ENCODE results near the gene IQCM.

The IQCM gene

DNA sequence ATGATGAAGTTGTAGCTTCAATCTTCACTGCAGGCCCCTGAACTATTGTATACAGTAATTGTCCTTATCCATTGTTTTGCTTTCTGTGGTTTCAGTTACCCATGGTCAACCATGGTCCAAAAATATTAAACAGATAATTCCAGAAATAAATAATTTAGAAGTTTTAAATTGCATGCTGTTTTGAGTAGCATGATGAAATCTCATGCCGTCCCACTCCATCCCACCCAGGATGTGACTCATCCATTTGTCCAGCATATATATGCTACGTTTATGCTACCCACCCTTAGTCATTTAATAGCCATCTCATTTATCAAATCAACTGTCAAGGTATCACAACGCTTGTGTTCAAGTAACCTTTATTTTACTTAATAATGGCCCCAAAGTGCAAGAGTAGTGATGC, 34.5 kb downstream of the IQCM start:
- DNase-seq (ENCODE audit: low read depth): no peak

DNA sequence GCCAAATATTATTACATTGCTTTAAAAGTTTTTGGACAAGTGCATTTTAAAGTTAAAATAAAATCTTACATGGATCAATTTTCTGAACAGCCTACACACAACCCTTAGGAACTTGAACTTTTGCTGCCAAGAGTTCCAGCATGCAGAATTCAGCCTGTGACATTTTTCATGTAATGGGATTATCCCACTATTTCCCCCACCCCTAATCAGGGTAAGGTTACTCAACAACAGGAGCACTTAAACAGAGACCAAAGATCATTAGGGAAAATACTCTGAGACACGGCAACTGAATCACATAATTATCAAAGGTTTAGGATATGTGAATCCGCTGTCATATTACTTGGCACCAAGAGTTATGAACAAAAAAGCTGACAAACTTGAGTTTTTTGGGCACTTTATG, 47.2 kb downstream of the IQCM start:
- DNase-seq (ENCODE audit: low read depth): no peak

DNA sequence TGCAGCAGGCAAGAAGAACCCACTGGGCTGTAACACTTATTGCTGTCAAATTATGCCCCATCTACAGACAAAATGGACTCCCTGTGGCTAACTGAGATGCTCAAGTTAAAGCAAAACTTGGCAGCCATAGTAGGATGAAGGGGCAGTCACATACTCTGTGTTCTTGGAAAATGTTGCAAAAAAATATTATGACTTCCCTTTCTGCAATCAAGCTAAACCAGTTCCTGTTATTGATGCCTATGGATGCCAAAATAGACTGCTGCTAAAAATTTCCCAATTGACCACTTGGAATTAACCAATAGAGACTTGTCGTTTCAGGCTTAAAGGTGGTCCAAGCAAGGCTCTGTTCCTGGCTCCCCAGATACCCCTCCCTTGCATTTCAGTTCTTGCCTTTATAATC, 49.5 kb downstream of the IQCM start:
- DNase-seq (ENCODE audit: low read depth): no peak

DNA sequence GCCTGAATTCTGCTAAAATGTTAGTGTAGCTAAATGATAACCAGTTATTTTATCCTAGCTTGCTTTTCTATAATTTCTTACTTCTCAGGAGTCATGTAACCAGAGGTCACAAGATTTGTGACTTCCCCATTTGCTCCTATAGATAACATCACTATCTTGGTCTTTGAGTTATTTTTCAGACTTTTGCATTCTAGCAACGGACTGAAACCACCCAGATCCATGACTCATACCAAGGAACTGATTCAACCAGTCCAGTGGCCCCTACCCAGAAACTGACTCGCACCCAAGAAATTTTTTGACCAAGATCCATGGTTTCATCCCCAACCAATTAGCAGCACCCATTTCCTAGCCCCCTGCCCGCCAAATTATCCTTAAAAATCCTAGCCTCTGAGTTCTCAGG, 50.0 kb downstream of the IQCM start:
- DNase-seq (ENCODE audit: low read depth): no peak

DNA sequence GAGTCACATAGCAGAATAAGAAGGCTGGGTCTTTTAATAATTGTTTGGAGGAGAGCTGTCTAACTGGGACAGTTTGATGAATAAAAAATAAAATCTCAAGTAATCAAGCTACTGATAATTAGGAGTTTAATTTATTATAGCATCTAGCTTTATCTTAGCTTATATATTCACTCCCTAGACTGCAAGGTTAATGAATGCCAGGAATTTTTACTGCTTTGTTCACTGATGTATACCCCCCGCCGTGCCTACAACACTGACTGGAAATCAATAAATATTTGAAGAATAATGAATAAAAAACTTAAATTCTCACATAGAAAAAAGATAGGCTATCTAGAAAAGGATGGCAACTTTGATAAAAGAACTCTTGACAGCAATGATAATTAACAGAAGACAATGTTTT, 59.7 kb downstream of the IQCM start:
- no peak for DNase-seq (ENCODE audit: low read depth)

DNA sequence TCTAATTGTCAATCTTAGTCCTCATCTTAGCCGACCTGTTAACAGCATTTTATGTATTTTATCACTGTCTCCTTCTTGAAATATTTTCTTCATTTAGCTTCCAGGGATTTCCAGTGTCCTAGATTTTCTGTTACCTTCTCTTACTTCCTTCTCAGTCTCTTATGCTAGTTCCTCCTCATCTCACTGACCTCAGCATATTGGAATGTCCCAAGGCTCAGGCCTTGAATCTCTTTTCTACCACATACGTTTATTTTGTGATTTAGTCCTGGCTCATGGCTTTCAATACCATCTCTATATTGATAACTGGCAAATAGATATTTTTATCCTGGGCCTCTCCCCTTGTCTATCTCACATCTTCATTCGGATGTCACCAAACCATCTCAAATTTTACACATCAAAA, 61.1 kb downstream of the IQCM start:
- DNase-seq (ENCODE audit: low read depth): no peak

DNA sequence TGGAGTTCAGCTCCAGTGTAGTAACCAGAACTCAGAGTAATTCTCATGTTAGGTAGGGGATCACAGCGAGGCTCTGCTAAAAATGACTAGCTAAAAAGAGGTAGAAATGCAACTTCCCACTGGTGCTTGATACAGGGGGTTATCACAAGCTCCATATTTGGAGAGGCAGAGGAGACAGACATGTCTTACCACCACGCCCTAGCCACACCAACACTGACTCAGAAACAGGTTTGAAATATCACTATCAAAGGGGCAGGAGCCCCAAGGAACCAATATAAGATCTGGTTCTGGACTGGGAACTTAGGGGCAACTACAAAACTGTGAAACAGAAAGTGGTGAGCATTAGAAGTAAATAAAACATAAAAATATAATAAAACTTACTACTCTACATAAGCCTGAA, 62.9 kb downstream of the IQCM start:
- DNase-seq (ENCODE audit: low read depth): no peak

DNA sequence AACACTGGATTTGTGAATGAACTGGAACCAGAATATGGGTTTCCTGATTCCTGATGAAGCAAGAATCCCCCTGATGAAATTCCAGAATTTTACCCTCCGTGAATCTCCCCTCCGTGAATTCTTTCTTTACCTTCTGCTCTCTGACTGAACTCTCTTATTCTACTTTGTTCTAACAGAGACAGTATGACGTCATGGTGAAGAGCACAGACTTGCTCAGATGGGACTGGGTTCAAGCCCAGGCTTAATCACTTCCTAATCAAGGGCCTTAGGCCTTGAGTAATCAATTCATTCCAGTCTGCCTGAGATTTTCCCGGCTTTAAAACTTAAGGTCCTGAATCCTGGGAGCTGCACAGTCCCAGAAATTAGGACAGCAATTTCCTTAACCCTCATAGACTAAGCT, 64.5 kb downstream of the IQCM start:
- DNase-seq (ENCODE audit: low read depth): no peak

DNA sequence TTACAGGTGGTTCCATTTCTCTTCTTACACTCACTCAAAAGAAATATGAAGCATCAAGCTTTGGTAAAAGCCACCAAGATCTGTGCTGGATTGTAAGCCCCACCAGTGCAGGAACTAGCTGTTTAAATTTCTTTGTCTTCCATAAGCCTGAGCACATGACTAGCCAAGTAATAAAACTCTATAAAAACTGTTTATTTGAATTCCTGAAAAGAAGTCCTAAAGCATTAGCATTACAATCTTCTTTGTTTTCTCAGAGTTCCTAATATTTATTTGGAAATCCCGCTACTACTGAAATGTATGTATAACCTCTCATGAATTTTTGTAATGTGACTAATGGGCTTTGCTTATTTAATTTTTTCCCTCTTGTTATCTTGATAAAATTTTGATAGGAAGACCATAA, 65.9 kb downstream of the IQCM start:
- DNase-seq (ENCODE audit: low read depth): no peak

DNA sequence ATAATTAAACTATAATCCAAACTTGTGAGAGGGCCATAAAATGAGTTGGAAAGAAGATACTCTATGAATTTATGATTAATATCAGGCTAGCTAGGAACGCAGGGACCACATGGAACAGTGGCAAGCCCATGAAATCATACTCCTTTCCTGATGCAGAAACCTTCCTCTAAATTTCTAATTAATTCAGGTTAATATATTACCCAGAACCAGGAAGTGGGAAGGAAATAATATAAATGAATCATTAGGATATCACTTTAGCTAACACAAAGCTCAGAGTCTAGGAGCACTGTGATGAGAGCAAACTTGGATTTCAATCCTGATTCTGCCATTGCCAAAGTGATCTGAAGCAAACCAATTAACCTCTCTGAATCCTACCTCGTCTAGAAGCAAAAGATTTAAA, 68.0 kb downstream of the IQCM start:
- no peak for DNase-seq (ENCODE audit: low read depth)

DNA sequence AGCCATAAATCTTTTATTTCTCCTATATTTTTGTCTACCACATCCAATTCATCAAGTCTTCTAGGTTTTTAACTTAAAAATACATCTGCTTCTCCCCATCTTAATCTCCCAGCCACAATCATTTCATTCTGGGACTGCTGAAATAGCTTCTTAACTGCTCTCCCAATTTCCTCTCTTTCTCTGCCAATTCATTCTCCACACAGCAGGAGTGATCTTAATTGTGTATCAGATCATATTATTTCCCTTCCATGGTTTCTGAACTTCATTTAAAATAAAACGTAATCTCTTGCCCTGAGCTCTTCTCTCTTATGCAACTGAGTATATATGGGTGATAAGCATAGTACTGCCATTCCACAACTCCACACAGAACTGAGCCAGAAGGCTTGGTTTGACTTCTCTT, 69.4 kb downstream of the IQCM start:
- DNase-seq (ENCODE audit: low read depth): no peak

DNA sequence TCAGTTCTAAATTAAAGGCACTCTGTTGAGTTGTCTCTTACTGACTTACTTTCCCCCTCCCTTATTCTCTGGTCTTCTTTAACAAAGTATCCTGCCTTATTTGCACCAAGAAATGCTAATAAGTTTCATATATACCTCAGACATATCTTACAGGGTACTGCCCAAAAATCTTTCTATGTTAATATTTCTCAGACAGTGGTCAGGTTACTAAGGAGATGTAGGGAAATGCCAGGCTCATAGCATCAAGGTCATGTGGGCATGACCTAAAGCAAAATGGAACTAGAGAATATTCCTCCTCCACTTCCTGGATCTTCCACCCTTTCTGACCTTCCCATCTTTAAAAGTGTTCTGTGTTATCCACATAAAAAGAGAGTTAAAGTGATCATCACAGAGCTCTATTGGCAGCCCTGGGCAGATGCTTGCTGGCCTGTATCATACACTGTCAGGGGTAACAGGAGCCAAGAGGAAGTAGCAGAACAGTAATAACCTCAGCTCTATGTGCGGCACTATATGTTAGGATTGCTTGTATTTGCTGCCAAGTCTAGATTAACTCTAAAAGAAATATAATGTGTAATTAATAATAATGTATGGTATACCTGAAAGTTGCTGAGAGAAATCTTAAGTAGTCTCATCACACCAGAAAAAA, 74.3 kb downstream of the IQCM start:
- no peak for DNase-seq (ENCODE audit: low read depth)

DNA sequence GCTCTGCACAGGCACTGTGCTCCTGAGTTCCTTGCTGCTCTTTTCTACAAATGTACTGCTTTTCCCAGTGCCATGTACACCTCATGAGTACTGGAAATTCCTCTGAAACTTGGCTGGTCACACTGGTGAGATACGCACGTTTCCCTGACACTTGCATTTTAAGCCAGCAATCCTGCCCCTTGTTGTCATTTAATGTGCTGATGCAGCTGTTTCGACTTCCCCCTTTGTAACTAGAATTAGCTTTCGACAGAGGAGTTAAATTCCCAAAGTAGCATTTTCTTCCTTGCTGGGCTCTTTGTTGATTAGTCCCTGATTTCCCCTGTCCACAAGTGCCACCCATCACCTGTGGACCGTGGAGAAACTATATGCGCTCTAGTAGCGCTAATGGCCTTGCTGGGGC, 77.5 kb downstream of the IQCM start:
- no peak for DNase-seq (ENCODE audit: low read depth)

DNA sequence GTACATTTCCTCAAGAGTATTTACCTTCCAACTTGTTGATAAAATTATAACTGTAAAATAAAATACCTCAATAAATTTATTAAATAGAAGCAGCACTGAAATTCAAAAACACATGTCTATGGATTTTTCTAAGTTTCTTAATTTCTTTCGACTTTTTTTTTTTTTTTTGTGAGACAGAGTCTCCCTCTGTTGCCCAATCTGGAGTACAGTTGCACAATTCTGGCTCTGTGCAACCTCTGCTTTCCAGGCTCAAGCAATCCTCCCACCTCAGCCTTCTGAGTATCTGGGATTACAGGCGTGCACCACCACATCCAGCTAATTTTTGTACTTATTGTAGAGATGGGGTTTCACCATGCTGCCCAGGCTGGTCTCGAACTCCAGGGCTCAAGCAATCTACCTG, 79.8 kb downstream of the IQCM start:
- no peak for DNase-seq (ENCODE audit: low read depth)

DNA sequence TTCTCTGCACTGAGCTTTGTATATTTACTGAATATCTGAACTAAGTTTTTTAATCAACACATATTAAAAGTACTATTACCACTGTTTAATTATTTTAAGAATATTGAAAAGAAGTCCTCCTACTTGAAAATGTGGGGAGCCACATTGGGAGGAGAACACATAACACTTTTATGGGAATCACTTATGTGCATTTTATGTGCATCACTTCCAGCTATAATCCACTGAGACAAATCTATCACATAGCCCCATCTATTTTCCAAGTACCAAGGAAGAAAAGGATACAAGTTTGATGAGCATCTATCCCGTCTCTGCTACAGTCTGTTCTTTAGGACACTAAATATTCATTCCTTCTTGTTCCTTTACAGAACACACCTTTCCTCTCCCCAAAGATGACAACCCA, 87.2 kb downstream of the IQCM start:
- DNase-seq (ENCODE audit: low read depth): no peak

DNA sequence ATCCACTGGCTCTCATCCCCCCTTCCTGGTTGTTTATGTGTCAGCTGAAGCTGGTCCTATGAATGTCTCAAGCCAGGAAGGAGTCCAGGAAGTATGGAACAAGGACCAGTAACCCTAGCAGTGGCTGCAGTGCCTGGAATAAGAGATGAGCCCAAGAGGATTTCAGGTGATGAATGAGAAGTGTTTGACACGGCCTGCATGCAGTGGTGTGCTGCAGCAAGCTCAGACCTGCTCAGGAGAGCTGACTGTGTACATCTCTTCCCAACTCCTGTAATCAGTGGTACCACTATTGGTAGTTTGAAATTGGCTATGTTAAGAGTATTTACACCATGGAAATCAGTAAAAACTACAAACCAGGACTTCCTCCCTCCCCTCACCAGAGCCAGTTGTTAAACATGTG, 88.0 kb downstream of the IQCM start:
- DNase-seq (ENCODE audit: low read depth): no peak

DNA sequence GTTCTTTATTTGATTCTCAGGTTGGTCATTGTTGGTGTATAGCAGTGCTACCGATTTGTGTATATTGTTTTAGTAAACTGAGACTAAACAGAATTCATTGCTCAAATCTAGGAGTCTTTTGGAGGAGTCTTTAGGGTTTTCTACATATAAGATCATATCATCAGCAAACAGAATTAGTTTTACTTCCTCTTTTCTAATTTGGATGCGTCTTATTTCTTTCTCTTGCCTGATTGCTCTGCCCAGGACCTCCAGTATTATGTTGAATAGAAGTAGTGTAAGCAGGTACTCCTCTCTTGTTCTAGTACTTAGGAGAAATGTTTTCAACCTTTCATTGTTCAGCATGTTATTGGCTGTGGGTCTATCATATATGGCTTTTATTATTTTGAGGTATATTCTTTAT, 92.6 kb downstream of the IQCM start:
- no peak for DNase-seq (ENCODE audit: low read depth)

DNA sequence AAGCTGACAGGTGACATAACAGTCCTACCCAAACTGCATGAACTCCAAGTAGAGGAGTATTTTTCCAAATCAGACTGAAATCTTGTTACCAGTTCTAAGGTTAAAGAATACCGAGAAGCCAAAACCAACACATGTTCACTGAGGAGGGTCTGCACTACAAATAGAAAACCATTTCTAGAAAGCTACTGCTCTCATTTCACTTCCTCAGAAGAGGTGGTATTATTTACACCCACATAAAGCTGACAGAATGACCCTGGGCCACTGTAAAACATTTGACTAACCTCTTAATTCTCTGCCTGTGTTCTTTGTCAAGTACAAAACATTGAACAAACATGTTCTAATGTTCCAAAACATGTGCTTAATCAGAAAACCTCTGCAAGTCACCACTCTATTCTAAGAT, 95.8 kb downstream of the IQCM start:
- DNase-seq (ENCODE audit: low read depth): no peak

DNA sequence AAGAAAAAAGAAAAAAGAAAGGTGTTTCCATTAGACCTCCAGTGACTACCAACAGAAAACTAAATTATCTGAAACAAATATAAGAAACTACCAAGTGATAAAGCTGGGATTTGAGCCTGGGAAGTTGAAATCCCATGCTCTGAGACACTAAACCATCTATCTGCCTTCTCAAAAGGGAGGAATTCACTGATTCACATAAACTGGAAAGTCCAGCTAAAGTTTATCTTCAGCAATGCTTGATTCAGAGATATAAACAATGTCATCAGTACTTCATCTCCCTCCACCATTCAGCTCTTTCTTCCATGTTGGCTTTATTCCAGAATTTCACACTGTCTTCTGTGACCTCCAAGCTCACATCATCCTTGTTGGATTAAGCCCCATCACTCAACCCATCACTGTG, 96.3 kb downstream of the IQCM start:
- DNase-seq (ENCODE audit: low read depth): no peak

DNA sequence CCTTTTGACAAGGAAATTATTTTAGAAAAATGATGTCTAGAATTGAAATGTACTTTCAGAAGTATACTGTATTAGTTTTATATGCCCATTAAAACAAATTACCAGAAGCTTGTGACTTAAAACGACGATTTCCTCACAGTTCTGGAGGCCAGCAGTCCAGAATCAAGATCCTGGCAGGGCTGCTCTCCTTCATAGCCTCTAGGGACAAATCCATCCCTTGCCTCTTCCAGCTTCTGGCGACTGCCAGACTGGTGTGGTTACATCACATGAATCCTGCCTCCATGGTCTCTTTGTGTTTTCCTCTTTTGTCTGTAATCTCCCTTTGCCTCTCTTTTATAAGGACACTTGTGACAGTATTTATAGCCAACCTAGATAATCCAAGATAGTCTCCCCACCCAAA, 97.1 kb downstream of the IQCM start:
- DNase-seq (ENCODE audit: low read depth): no peak

DNA sequence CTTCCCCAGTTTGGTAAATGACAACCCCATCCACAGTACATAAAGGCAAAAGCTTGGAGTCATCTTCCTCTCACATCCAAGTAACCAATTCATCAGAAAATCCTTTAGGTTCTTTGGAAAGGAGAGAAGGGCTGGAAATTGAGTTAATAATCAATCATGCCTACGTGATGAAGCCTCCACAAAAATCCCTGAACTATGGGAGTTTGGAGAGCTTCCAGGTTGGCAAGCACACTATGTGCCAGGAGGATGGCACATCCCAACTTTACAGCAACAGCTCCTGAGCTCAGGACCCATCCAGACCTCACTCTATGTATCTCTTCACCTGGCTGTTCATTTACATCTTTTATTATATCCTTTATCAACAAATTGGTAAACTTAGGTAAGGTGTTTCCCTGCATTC, 98.9 kb downstream of the IQCM start:
- no peak for DNase-seq (ENCODE audit: low read depth)

DNA sequence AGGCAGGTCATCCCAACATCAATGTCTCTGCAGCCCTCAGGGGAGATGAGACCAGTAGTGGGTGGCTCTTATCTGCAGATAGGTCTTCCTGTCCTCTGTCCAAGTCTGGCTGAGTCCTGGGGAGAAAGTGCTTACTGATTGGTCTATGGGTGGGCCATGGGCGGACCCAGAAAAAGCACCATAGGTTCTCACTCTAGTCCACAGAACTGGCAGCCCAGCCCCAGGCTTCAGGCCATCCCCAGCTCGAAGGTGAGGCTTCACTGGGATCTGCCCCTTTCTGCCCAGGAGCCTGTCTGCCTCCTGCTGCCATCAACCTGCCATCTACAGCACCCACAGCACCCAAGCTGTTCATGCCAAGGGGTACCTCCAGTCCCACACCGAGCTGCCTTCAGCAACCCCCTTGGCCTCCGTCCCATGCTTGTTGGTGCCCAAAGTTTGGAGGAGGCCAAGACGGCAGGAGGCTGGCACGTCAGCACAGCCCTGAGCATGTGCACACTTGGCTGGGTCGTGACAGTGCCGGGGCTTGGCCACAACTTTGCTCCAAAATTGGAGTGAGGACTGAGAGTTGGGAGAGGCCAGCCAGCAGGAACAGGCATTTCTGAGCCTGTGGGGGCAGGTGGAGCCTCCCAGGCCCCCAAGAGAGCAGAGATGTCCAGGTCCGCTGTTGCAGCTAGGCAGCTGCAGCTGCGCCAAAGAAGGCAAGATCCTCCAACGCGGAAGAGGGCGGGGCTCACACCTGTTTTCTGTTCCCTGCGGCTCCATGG, 99.6 kb downstream of the IQCM start:
- DNase-seq (ENCODE audit: low read depth): no peak

DNA sequence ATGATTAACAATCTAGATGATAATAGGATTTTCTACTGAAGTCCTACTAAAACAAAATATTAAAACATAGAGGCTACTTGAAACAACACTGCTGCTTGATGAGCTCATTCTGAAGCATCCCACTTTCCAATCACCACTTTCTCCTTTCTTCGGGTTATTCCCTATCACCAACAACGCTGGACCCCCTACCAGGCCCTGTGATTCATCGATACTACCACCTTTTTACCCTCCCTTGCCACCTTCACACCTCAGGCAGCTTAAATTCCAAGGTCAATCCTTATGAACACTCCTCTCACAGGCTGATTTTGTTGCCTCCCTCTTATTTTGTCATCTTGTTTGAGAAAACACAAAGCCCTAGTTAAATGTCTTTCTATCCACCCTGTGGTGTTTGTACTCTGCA, 102.6 kb downstream of the IQCM start:
- DNase-seq (ENCODE audit: low read depth): no peak

All from T-helper 22 cell (primary cell).